Left ventricle myocardium inferior (tissue), 1 donor: ENCODE measurements around the gene UGT2B17. TPM values are rescaled to one million over a fixed set of nuclear protein-coding genes. Genes with fewer than 3 reads are reported as not detected.
"Not testable (repeated sequence)": the region's sequence is repeated elsewhere in the genome, so short reads cannot be mapped to it uniquely, and the experiment has no call there.

Experiments used
- DNase-seq: peaks from one replicate; pipeline ENCODE4 v3.0.0-alpha.2; 2020
- H3K27ac ChIP-seq: fragments of 200-600 bp; replicated peaks from 2 replicates; pipeline ENCODE4 v1.8.0; 2021
- H3K27me3 ChIP-seq: fragments of 200-600 bp; 2 replicates; pipeline ENCODE4 v1.8.0; 2021; ENCODE audit warnings: low read depth
- H3K36me3 ChIP-seq: fragments of 200-600 bp; 2 replicates; pipeline ENCODE4 v1.8.0; 2021
- H3K4me1 ChIP-seq: fragments of 200-600 bp; 2 replicates; pipeline ENCODE4 v1.8.0; 2021
- H3K4me3 ChIP-seq: fragments of 200-600 bp; 2 replicates; pipeline ENCODE4 v1.8.0; 2021; ENCODE audit warnings: mild to moderate bottlenecking, moderate library complexity
- H3K9me3 ChIP-seq: fragments of 200-600 bp; replicated peaks from 2 replicates; pipeline ENCODE4 v1.8.0; 2021
- intact Hi-C: fragments of 100-400 bp; cut with micrococcal nuclease; formaldehyde crosslinking; loops from one replicate; pipeline ENCODE4 v1.11.0; 2022
- total RNA-seq: library from RNA; stranded (reverse); fragmentation: NEBNext Ultra II Directional; extraction: Animal tissue kit (Norgen Biotek cat#: 25700); gene quantifications from one replicate; pipeline ENCODE4 v1.2.1, GENCODE V29; 2021
- TF ChIP-seq, protein P1 (sequence below): fragments of 200-600 bp; IDR thresholded peaks from 2 replicates; pipeline ENCODE4 v1.8.0; 2021; ENCODE audit warnings: antibody characterized with exemption, mild to moderate bottlenecking, borderline replicate concordance
- donor health status: DM: no; HTN: yes; CAD: no; lungs with severe emphysema.

UGT2B17 gene
- total RNA-seq, 1 donor from 2014 or later: not detected

DNA sequence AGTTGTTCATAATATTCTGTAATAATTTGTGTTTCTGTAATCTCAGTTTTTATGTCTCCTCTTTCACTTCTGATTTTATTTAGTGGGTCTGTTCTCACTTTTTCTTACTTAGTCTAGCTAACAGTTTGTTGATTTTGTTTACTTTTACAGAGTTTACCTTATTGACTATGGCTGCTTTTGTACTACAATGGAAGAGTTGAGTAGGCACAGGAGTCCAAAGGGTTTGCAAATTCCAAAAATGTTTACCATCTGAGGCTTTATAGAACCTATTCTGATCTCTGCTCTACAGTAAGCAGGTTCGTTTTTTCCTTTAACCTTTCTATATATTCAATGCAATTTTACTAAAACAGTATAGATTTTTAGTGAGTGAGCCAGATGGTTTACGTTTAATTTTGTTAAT, 55.1 kb downstream of the UGT2B17 start:
- Histone ChIP-seq H3K4me1 (no peaks in the 10 kb centered on the region), H3K9me3 (no peaks in the 10 kb centered on the region), H3K36me3 (no peaks in the 10 kb centered on the region), H3K27me3 (no peaks in the 10 kb centered on the region), H3K4me3 (no peak overlapping the region), H3K27ac (no peak overlapping the region)
- intact Hi-C loops: no loop called here
- TF ChIP-seq, protein P1, sequence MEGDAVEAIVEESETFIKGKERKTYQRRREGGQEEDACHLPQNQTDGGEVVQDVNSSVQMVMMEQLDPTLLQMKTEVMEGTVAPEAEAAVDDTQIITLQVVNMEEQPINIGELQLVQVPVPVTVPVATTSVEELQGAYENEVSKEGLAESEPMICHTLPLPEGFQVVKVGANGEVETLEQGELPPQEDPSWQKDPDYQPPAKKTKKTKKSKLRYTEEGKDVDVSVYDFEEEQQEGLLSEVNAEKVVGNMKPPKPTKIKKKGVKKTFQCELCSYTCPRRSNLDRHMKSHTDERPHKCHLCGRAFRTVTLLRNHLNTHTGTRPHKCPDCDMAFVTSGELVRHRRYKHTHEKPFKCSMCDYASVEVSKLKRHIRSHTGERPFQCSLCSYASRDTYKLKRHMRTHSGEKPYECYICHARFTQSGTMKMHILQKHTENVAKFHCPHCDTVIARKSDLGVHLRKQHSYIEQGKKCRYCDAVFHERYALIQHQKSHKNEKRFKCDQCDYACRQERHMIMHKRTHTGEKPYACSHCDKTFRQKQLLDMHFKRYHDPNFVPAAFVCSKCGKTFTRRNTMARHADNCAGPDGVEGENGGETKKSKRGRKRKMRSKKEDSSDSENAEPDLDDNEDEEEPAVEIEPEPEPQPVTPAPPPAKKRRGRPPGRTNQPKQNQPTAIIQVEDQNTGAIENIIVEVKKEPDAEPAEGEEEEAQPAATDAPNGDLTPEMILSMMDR: no peak
- no peak for DNase-seq

DNA sequence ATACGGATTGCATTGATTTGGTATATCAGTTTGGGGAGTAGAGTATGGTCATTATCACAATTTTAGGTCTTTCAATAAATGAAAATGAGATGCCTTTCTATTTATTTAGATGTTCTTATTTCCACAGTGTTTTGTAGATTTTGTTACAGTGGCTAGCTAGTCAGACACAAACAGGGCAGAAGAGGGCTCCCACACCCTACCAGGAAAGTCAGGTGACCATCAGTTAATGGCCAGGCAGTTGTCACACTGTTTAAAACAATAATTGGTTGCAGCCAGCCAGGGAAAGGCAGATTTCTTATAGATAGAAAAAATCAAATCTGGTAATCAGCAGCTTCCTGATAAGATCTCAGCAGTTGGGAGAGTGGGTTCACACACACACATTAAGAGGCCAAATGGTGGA, 57.2 kb downstream of the UGT2B17 start:
- Histone ChIP-seq H3K27ac (no peak overlapping the region), H3K27me3 (no peaks in the 10 kb centered on the region), H3K4me1 (no peaks in the 10 kb centered on the region), H3K9me3 (no peaks in the 10 kb centered on the region), H3K4me3 (no peak overlapping the region), H3K36me3 (no peaks in the 10 kb centered on the region)
- TF ChIP-seq, protein P1: no peak
- DNase-seq: no peak
- intact Hi-C loops: no loop called here

DNA sequence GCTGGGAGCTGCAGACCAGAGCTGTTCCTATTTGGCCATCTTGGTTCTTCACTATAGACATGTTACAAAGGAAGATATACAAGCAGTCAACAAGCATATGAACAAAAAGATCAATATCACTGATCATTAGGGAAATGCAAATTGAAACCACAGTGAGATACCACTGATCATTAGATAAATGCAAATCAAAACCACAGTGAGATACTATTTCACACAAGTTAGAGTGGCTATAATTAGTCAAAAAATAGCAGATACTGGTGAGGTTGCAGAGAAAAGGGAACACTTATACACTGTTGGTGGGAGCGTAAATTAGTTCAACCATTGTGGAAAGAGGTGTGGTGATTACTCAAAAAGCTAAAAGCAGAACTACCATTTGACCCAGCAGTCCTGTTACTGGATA, 70.7 kb downstream of the UGT2B17 start:
- H3K9me3 ChIP-seq, H3K4me3 ChIP-seq, DNase-seq, H3K36me3 ChIP-seq, intact Hi-C loops, H3K27ac ChIP-seq, H3K4me1 ChIP-seq, H3K27me3 ChIP-seq: not testable (repeated sequence)

DNA sequence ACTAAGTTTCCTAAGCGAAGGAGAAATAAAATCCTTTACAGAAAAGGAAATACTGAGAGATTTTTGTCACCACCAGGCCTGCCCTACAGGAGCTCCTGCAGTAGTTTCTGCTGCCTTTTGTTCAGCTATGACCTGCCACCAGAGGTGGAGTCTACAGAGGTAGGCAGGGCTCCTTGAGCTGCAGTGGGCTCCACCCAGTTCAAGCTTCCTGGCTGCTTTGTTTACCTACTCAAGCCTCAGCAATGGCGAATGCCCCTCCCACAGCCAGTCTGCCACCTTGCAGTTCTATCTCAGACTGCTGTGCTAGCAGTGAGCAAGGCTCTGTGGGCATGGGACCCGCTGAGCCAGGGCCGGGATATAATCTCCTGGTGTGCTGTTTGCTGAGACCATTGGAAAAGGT, 71.3 kb downstream of the UGT2B17 start:
- DNase-seq, H3K27me3 ChIP-seq, H3K4me1 ChIP-seq, H3K4me3 ChIP-seq, H3K27ac ChIP-seq, H3K36me3 ChIP-seq, H3K9me3 ChIP-seq, intact Hi-C loops: not testable (repeated sequence)

DNA sequence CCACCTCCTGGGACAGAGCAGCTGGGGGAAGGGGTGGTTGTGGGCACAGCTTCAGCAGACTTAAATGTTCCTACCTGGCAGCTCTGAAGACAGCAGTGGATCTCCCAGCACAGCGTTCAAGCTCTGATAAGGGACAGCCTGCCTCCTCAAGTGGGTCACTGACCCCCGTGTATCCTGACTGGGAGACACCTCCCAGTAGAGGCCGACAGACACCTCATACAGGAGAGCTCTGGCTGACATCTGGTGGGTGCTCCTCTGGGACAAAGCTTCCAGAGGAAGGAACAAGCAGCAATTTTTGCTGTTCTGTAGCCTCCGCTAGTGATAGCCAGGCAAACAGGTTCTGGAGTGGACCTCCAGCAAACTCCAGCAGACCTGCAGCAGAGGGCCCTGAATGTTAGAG, 72.7 kb downstream of the UGT2B17 start:
- H3K4me3 ChIP-seq, H3K4me1 ChIP-seq, H3K27ac ChIP-seq, H3K27me3 ChIP-seq, intact Hi-C loops, H3K9me3 ChIP-seq, H3K36me3 ChIP-seq, DNase-seq: not testable (repeated sequence)

DNA sequence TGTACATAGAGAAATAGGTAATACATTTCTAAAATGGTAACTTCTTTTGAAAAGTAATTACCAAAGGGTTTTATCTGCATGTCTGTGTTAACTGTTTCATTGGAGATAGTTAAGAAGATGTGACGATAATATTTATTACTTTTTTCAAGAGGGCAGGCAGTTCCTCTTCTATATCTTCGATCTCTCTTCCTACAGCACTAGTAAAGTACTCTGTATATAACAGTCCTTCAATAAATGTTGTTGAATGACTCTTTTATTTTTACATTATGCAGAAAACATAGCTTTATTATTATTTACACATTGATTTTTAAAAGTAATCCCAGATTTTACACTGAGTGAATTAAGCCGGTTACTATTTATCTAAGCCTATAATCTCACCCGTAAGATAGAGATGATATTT, 77.1 kb downstream of the UGT2B17 start:
- DNase-seq: no peak
- no peaks in the 10 kb centered on the region for H3K4me1 ChIP-seq
- intact Hi-C loops: no loop called here
- no peak overlapping the region for H3K27ac ChIP-seq
- no peaks in the 10 kb centered on the region for H3K9me3 ChIP-seq
- no peaks in the 10 kb centered on the region for H3K27me3 ChIP-seq
- TF ChIP-seq, protein P1: no peak
- no peaks in the 10 kb centered on the region for H3K36me3 ChIP-seq
- H3K4me3 ChIP-seq: no peak overlapping the region

DNA sequence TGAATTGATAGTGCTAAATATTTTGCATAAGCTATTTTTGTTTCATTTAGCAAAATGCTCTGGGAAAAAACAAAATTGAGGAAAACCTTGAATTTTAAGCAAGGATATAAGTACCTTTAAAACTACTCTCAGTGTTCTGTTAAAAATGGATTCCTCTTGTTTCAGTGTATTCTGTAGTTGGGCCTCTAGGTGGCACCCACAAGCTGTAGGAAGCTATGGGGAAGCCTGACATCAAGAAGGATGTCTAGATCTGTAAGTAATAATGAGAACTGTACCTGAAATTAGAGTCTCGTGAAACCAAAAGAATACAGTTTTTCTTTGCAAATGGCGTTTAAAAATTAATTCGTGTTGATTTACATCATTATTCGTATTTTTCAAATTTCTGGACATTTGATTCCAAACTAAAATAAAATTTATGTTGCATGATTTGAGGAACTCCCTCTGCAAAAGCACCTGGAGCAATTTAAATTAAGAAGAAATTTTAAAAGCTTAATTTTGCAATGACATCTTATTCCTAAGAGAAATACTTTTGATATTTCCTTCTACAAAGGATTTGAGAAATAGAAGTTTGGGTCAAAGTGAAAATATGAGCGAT, 77.6 kb downstream of the UGT2B17 start:
- DNase-seq: no peak
- intact Hi-C loops: no loop called here
- TF ChIP-seq, protein P1: peak; percentile 85

More for the DNA sequence above, 77.6 kb downstream of the UGT2B17 start:
- H3K4me1 ChIP-seq: no peaks in the 10 kb centered on the region
- H3K27ac ChIP-seq: no peak overlapping the region
- no peak overlapping the region for H3K4me3 ChIP-seq
- no peaks in the 10 kb centered on the region for H3K9me3 ChIP-seq
- no peaks in the 10 kb centered on the region for H3K27me3 ChIP-seq
- no peaks in the 10 kb centered on the region for H3K36me3 ChIP-seq
